Osteoblast (primary cell): ENCODE results near the gene HLF. TPM values are rescaled to one million over a fixed set of nuclear protein-coding genes. Genes with fewer than 3 reads are reported as not detected.

ENCODE experiments used
- DNase-seq: peaks from one replicate; pipeline ENCODE4 v3.0.0; 2011; ENCODE audit warnings: low spot score, mixed read lengths; ENCODE audit not compliant: insufficient read length; ENCODE audit errors: missing footprints
- H2AFZ ChIP-seq: 2 replicates; pipeline ENCODE4 v1.6.0; 2011; ENCODE audit warnings: mild to moderate bottlenecking, low read length
- H3K27ac ChIP-seq: 2 replicates; pipeline ENCODE4 v1.5.1; 2011; ENCODE audit warnings: mild to moderate bottlenecking, low read depth, low read length, moderate library complexity
- H3K27me3 ChIP-seq: 2 replicates; pipeline ENCODE4 v1.6.0; 2012; ENCODE audit warnings: mild to moderate bottlenecking, control low read depth, inconsistent platforms, low read length, moderate library complexity; ENCODE audit not compliant: insufficient read depth
- H3K36me3 ChIP-seq: 2 replicates; pipeline ENCODE4 v1.5.1; 2011; ENCODE audit warnings: mild to moderate bottlenecking, low read length, control low read depth, moderate library complexity; ENCODE audit not compliant: insufficient read depth
- H3K4me1 ChIP-seq: 2 replicates; pipeline ENCODE4 v1.5.1; 2011; ENCODE audit warnings: mild to moderate bottlenecking, low read length, control low read depth, moderate library complexity; ENCODE audit not compliant: insufficient read depth
- H3K4me2 ChIP-seq: 2 replicates; pipeline ENCODE4 v1.6.0; 2011; ENCODE audit warnings: mild to moderate bottlenecking, low read length; ENCODE audit not compliant: insufficient read depth
- H3K4me3 ChIP-seq: fragments of 200-600 bp; sonication (generic); 3 replicates; pipeline ENCODE4 v1.5.1; 2012; ENCODE audit warnings: mild to moderate bottlenecking, low read length, inconsistent platforms; ENCODE audit not compliant: insufficient read depth
- H3K79me2 ChIP-seq: 2 replicates; pipeline ENCODE4 v1.6.0; 2012; ENCODE audit warnings: mild to moderate bottlenecking, low read length, control low read depth, inconsistent platforms; ENCODE audit not compliant: insufficient read depth
- H3K9me3 ChIP-seq: 2 replicates; pipeline ENCODE4 v1.5.1; 2011; ENCODE audit warnings: low read depth, low read length, control low read depth
- H4K20me1 ChIP-seq: 2 replicates; pipeline ENCODE4 v1.6.0; 2012; ENCODE audit warnings: mild to moderate bottlenecking, low read length, control low read depth; ENCODE audit not compliant: insufficient read depth
- CTCF ChIP-seq: IDR thresholded peaks from 2 replicates; pipeline ENCODE4 v1.5.1; 2011; ENCODE audit warnings: mild to moderate bottlenecking, low read depth, low read length, moderate library complexity; ENCODE audit errors: extremely low read depth
- total RNA-seq: library from RNA; depleted of rRNA; stranded (reverse); fragments of >200 nt; gene quantifications from 2 replicates; pipeline ENCODE4 v1.2.3, GENCODE V29; 2012

The HLF gene
- total RNA-seq, 1 donor = under 0.01 TPM

GRCh38 chr17:55228683-55229192 lies 36.0 kb upstream of the HLF start:
- no peaks in the 10 kb centered on the region for H3K79me2 ChIP-seq
- no peaks in the 10 kb centered on the region for H4K20me1 ChIP-seq
- H3K4me3 ChIP-seq = no peak overlapping the region
- DNase-seq = no peak
- H3K4me2 ChIP-seq = no peak overlapping the region
- H3K36me3 ChIP-seq = no peaks in the 10 kb centered on the region
- H3K9me3 ChIP-seq = no peaks in the 10 kb centered on the region
- no peak overlapping the region for H2AFZ ChIP-seq
- no peaks in the 10 kb centered on the region for H3K27me3 ChIP-seq
- H3K4me1 ChIP-seq = no peaks in the 10 kb centered on the region
- H3K27ac ChIP-seq = no peak overlapping the region
- no peak for TF ChIP-seq CTCF

- Histone ChIP-seq H3K4me3 (no peak overlapping the region), H3K79me2 (no peaks in the 10 kb centered on the region), H3K4me2 (no peak overlapping the region), H3K27me3 (no peaks in the 10 kb centered on the region), H3K9me3 (no peaks in the 10 kb centered on the region), H3K27ac (no peak overlapping the region), H3K36me3 (no peaks in the 10 kb centered on the region), H4K20me1 (no peaks in the 10 kb centered on the region), H3K4me1 (no peaks in the 10 kb centered on the region), H2AFZ (no peak overlapping the region)
- no peak for DNase-seq
- TF ChIP-seq CTCF = no peak
Measured at GRCh38 chr17:55229276-55229675, 35.5 kb upstream of the HLF start.

- no peak for TF ChIP-seq CTCF
Measured at GRCh38 chr17:55230716-55231115, 34.0 kb upstream of the HLF start.

GRCh38 chr17:55233840-55234239 lies 30.9 kb upstream of the HLF start:
- Histone ChIP-seq H3K27me3 (peaks cover 5% of the 10 kb centered on the region), H3K4me3 (no peak overlapping the region), H3K27ac (no peak overlapping the region), H3K4me2 (no peak overlapping the region), H3K4me1 (peaks cover 8% of the 10 kb centered on the region), H2AFZ (no peak overlapping the region), H3K9me3 (no peaks in the 10 kb centered on the region), H3K36me3 (no peaks in the 10 kb centered on the region), H3K79me2 (no peaks in the 10 kb centered on the region), H4K20me1 (no peaks in the 10 kb centered on the region)
- no peak for DNase-seq
- no peak for TF ChIP-seq CTCF

More at GRCh38 chr17:55230716-55231115, 34.0 kb upstream of the HLF start:
- H2AFZ ChIP-seq = no peak overlapping the region
- no peak for DNase-seq
- no peaks in the 10 kb centered on the region for H3K9me3 ChIP-seq
- no peak overlapping the region for H3K27ac ChIP-seq
- H3K79me2 ChIP-seq = no peaks in the 10 kb centered on the region
- no peaks in the 10 kb centered on the region for H3K27me3 ChIP-seq
- H3K4me1 ChIP-seq = no peaks in the 10 kb centered on the region
- no peaks in the 10 kb centered on the region for H4K20me1 ChIP-seq
- H3K4me2 ChIP-seq = no peak overlapping the region
- H3K36me3 ChIP-seq = no peaks in the 10 kb centered on the region
- H3K4me3 ChIP-seq = no peak overlapping the region
